ENCODE measurements around the gene HAL. TPM values are rescaled to one million over a fixed set of nuclear protein-coding genes. Genes with fewer than 3 reads are reported as not detected.

Gene HAL
- total and polyA plus RNA-seq, 2 of the 13 experiments (the other 11 are each of a cell fraction or from before 2014, with no cell fraction given): 0.89 to 37.8 TPM

DNA sequence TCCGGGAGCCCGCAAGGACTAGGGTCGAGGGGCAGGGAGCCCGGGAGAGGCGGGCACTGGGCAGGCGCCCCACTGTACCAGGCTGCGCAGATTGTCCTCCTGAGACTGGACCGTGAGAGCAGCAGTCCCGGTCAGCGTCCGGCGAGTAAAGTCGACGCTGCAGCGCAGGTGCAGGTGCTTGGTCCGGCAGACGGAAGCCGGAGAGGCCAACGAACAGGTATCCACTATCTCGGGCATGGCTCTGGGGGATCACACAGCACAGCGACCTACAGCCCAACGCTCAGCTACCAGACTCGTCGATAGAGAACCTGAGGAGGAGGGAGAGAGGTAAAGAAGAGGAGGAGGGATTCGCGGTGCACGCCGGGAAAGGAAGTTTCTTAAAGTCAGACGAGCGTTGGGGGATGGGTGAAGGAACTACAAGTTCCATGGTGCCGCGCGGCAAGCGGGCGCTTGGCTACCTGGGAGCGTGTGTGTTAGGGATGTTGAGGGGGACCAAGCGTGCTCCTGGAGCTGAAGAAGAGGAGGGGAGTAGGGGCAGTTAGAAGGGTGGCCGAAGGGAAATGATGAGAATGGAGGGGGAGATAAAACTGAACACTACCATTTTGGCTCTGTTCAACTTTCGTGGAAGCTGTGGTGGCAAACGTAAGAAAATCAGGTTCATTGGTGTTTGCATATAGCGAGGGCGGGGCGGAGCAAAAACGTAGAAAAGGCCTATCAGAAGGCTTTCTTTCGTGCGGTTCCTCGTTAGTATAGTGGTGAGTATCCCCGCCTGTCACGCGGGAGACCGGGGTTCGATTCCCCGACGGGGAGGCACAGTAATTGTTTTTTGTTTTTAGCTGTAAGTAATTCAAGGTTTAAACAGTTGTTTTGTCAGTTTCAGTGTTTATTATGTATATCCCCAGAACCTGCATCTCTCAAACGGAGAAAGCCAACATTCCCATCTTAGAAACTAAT, 39.4 kb upstream of the HAL start, which contains the start of gene LTA4H (continued):
- TF ChIP-seq, protein P1, sequence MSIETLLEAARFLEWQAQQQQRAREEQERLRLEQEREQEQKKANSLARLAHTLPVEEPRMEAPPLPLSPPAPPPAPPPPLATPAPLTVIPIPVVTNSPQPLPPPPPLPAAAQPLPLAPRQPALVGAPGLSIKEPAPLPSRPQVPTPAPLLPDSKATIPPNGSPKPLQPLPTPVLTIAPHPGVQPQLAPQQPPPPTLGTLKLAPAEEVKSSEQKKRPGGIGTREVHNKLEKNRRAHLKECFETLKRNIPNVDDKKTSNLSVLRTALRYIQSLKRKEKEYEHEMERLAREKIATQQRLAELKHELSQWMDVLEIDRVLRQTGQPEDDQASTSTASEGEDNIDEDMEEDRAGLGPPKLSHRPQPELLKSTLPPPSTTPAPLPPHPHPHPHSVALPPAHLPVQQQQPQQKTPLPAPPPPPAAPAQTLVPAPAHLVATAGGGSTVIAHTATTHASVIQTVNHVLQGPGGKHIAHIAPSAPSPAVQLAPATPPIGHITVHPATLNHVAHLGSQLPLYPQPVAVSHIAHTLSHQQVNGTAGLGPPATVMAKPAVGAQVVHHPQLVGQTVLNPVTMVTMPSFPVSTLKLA (IDR thresholded peaks at IDR 0.05): peak; percentile 63
- peak; percentile 43; the same call in 1 of the 2 replicates for TF ChIP-seq ZNF160 (CRISPR knock-in tag; IDR thresholded peaks at IDR 0.05)
- TF ChIP-seq, protein P2, sequence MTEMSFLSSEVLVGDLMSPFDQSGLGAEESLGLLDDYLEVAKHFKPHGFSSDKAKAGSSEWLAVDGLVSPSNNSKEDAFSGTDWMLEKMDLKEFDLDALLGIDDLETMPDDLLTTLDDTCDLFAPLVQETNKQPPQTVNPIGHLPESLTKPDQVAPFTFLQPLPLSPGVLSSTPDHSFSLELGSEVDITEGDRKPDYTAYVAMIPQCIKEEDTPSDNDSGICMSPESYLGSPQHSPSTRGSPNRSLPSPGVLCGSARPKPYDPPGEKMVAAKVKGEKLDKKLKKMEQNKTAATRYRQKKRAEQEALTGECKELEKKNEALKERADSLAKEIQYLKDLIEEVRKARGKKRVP (CRISPR knock-in tag; IDR thresholded peaks at IDR 0.05): peak in 1 of 2 experiments; percentile 59; a peak in 1 of 4 replicates
- no peak for TF ChIP-seq LCORL (IDR thresholded peaks at IDR 0.05)
- peak; percentile 60; the same call in 1 of the 2 replicates for TF ChIP-seq LCORL (CRISPR knock-in tag; IDR thresholded peaks at IDR 0.05)
- TF ChIP-seq ZNF138 (CRISPR knock-in tag; IDR thresholded peaks at IDR 0.05; ENCODE audit: low read depth): no peak
- TF ChIP-seq CREM (IDR thresholded peaks at IDR 0.05): peak; percentile 93
- no peak for TF ChIP-seq CREM (CRISPR knock-in tag; IDR thresholded peaks at IDR 0.05)
- no peak for TF ChIP-seq NCOA2 (CRISPR knock-in tag; IDR thresholded peaks at IDR 0.05)
- peak; percentile 46; the same call in 1 of the 2 replicates for TF ChIP-seq TSC22D2 (CRISPR knock-in tag; IDR thresholded peaks at IDR 0.05; ENCODE audit: borderline replicate concordance)
- 0 out of 2 replicates have a peak, but pooled peaks have one; percentile 60 for TF ChIP-seq ZBTB1 (CRISPR knock-in tag; IDR thresholded peaks at IDR 0.05; ENCODE audit: borderline replicate concordance)
- TF ChIP-seq, protein P3, sequence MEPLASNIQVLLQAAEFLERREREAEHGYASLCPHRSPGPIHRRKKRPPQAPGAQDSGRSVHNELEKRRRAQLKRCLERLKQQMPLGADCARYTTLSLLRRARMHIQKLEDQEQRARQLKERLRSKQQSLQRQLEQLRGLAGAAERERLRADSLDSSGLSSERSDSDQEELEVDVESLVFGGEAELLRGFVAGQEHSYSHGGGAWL (CRISPR knock-in tag; IDR thresholded peaks at IDR 0.05): peak; percentile 19; the same call in 1 of the 2 replicates
- TF ChIP-seq, protein P4, sequence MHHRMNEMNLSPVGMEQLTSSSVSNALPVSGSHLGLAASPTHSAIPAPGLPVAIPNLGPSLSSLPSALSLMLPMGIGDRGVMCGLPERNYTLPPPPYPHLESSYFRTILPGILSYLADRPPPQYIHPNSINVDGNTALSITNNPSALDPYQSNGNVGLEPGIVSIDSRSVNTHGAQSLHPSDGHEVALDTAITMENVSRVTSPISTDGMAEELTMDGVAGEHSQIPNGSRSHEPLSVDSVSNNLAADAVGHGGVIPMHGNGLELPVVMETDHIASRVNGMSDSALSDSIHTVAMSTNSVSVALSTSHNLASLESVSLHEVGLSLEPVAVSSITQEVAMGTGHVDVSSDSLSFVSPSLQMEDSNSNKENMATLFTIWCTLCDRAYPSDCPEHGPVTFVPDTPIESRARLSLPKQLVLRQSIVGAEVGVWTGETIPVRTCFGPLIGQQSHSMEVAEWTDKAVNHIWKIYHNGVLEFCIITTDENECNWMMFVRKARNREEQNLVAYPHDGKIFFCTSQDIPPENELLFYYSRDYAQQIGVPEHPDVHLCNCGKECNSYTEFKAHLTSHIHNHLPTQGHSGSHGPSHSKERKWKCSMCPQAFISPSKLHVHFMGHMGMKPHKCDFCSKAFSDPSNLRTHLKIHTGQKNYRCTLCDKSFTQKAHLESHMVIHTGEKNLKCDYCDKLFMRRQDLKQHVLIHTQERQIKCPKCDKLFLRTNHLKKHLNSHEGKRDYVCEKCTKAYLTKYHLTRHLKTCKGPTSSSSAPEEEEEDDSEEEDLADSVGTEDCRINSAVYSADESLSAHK (CRISPR knock-in tag; IDR thresholded peaks at IDR 0.05; ENCODE audit: borderline replicate concordance): no peak
- TF ChIP-seq ZFP36 (IDR thresholded peaks at IDR 0.05; ENCODE audit: borderline replicate concordance, low read depth, low read length, partially characterized antibody): no peak
- no peak for TF ChIP-seq MBD4 (IDR thresholded peaks at IDR 0.05; ENCODE audit: borderline replicate concordance, low read length)
- peak; percentile 68; the same call in 1 of the 2 replicates for TF ChIP-seq ZNF724P (CRISPR knock-in tag; IDR thresholded peaks at IDR 0.05; ENCODE audit: borderline replicate concordance)
- peak; percentile 69; the same call in 1 of the 2 replicates for TF ChIP-seq ZFP1 (CRISPR knock-in tag; IDR thresholded peaks at IDR 0.05)
- TF ChIP-seq, protein P5, sequence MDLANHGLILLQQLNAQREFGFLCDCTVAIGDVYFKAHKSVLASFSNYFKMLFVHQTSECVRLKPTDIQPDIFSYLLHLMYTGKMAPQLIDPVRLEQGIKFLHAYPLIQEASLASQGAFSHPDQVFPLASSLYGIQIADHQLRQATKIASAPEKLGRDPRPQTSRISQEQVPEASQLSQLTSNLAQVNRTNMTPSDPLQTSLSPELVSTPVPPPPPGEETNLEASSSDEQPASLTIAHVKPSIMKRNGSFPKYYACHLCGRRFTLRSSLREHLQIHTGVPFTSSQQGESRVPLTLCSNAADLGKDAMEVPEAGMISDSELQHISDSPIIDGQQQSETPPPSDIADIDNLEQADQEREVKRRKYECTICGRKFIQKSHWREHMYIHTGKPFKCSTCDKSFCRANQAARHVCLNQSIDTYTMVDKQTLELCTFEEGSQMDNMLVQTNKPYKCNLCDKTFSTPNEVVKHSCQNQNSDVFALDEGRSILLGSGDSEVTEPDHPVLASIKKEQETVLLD (CRISPR knock-in tag; IDR thresholded peaks at IDR 0.05; ENCODE audit: low read depth): no peak
- TF ChIP-seq ZNF790 (CRISPR knock-in tag; IDR thresholded peaks at IDR 0.05; ENCODE audit: borderline replicate concordance): no peak
- TF ChIP-seq CBX2 (IDR thresholded peaks at IDR 0.05; ENCODE audit: low read depth, low read length): no peak
- TF ChIP-seq CBX2 (CRISPR knock-in tag; IDR thresholded peaks at IDR 0.05; ENCODE audit: low read depth): no peak
- TF ChIP-seq SALL1 (CRISPR knock-in tag; IDR thresholded peaks at IDR 0.05): peak; percentile 61
- TF ChIP-seq TOE1 (CRISPR knock-in tag; IDR thresholded peaks at IDR 0.05): peak; percentile 27; the same call in 1 of the 2 replicates
